Osteocyte (in vitro differentiated cells): Measurements from ENCODE around the gene RASGEF1C. TPM values are rescaled to one million over a fixed set of nuclear protein-coding genes. Genes with fewer than 3 reads are reported as not detected.

Experiments
- DNase-seq: peaks from one replicate; pipeline ENCODE4 v3.0.0; 2021; ENCODE audit warnings: mixed read lengths; ENCODE audit not compliant: unreplicated experiment; ENCODE audit errors: extremely low spot score
- H3K27ac Mint-ChIP-seq: one replicate; pipeline ENCODE4 v1.8.0; 2021; ENCODE audit warnings: mild to moderate bottlenecking, mixed read lengths; ENCODE audit not compliant: unreplicated experiment
- H3K27me3 Mint-ChIP-seq: one replicate; pipeline ENCODE4 v1.8.0; 2021; ENCODE audit warnings: mixed read lengths; ENCODE audit not compliant: unreplicated experiment
- H3K36me3 Mint-ChIP-seq: one replicate; pipeline ENCODE4 v1.8.0; 2021; ENCODE audit warnings: mixed read lengths; ENCODE audit not compliant: unreplicated experiment
- H3K4me1 Mint-ChIP-seq: one replicate; pipeline ENCODE4 v1.8.0; 2021; ENCODE audit warnings: mixed read lengths; ENCODE audit not compliant: unreplicated experiment
- H3K4me3 Mint-ChIP-seq: one replicate; pipeline ENCODE4 v1.8.0; 2021; ENCODE audit warnings: mild to moderate bottlenecking, moderate library complexity, mixed read lengths; ENCODE audit not compliant: unreplicated experiment
- H3K9me3 Mint-ChIP-seq: one replicate; pipeline ENCODE4 v1.8.0; 2021; ENCODE audit warnings: mixed read lengths; ENCODE audit not compliant: unreplicated experiment
- CTCF ChIP-seq: fragments of 200-600 bp; sonication (generic); IDR thresholded peaks from 2 replicates; pipeline ENCODE4 v1.5.0; 2021; ENCODE audit warnings: antibody characterized with exemption, mild to moderate bottlenecking, moderate library complexity
- total RNA-seq: library from RNA; stranded (reverse); gene quantifications from 2 replicates; pipeline ENCODE4 v1.2.1, GENCODE V29; 2021

RASGEF1C gene
- total RNA-seq, 1 donor from 2014 or later, result not detected

GRCh38 chr5:180122875-180123274 lies 86.1 kb downstream of the RASGEF1C start:
- no peak overlapping the region for H3K27ac Mint-ChIP-seq
- TF ChIP-seq CTCF, result no peak
- peaks cover 38% of the 10 kb centered on the region for H3K27me3 Mint-ChIP-seq
- no peaks in the 10 kb centered on the region for H3K4me1 Mint-ChIP-seq
- no peaks in the 10 kb centered on the region for H3K36me3 Mint-ChIP-seq
- H3K4me3 Mint-ChIP-seq, result no peak overlapping the region
- no peak for DNase-seq
- no peaks in the 10 kb centered on the region for H3K9me3 Mint-ChIP-seq

- H3K27ac Mint-ChIP-seq, result no peak overlapping the region
- no peaks in the 10 kb centered on the region for H3K36me3 Mint-ChIP-seq
- no peaks in the 10 kb centered on the region for H3K9me3 Mint-ChIP-seq
- H3K27me3 Mint-ChIP-seq, result peaks cover 38% of the 10 kb centered on the region
- no peak overlapping the region for H3K4me3 Mint-ChIP-seq
- no peaks in the 10 kb centered on the region for H3K4me1 Mint-ChIP-seq
- TF ChIP-seq CTCF, result no peak
- peak; percentile 17 for DNase-seq
Measured at GRCh38 chr5:180121826-180122413, 87.1 kb downstream of the RASGEF1C start.

GRCh38 chr5:180120237-180121101 lies 88.5 kb downstream of the RASGEF1C start:
- no peak overlapping the region for H3K4me3 Mint-ChIP-seq
- DNase-seq, result no peak
- peaks cover 34% of the 10 kb centered on the region for H3K27me3 Mint-ChIP-seq
- H3K36me3 Mint-ChIP-seq, result no peaks in the 10 kb centered on the region
- H3K4me1 Mint-ChIP-seq, result no peaks in the 10 kb centered on the region
- H3K9me3 Mint-ChIP-seq, result no peaks in the 10 kb centered on the region
- no peak for TF ChIP-seq CTCF
- no peak overlapping the region for H3K27ac Mint-ChIP-seq

- TF ChIP-seq CTCF, result no peak
- H3K4me3 Mint-ChIP-seq, result no peak overlapping the region
- H3K27ac Mint-ChIP-seq, result no peak overlapping the region
- no peaks in the 10 kb centered on the region for H3K36me3 Mint-ChIP-seq
- H3K4me1 Mint-ChIP-seq, result no peaks in the 10 kb centered on the region
- H3K27me3 Mint-ChIP-seq, result peaks cover 28% of the 10 kb centered on the region
- DNase-seq, result no peak
- H3K9me3 Mint-ChIP-seq, result no peaks in the 10 kb centered on the region
Measured at GRCh38 chr5:180119903-180120236, 89.1 kb downstream of the RASGEF1C start.

- no peak for TF ChIP-seq CTCF
- Mint-ChIP-seq H3K27ac (no peak overlapping the region), H3K4me3 (no peak overlapping the region), H3K36me3 (no peaks in the 10 kb centered on the region), H3K9me3 (no peaks in the 10 kb centered on the region), H3K4me1 (no peaks in the 10 kb centered on the region), H3K27me3 (peaks cover 23% of the 10 kb centered on the region)
- DNase-seq, result no peak
Measured at GRCh38 chr5:180119031-180119902, 89.7 kb downstream of the RASGEF1C start.
